ENCODE data around the gene MPEG1. TPM values are rescaled to one million over a fixed set of nuclear protein-coding genes. Genes with fewer than 3 reads are reported as not detected.

The MPEG1 gene
- total RNA-seq, 1 experiment from 2014 or later = 0.08 TPM

GRCh38 chr11:59180907-59181306 lies 31.8 kb downstream of the MPEG1 start:
- in situ Hi-C loops (cut with HindIII; ENCODE audit: low pct_unique_long_range_greater_than_20kb, low sequenced_read_pairs) = no loop called here

GRCh38 chr11:59180168-59180776 lies 32.5 kb downstream of the MPEG1 start:
- ChIA-PET POLR2A (no interaction called here), CTCF (interaction anchor here (0.7 kb wide), 1 partner anchor 16 kb away, joined by 5 read pairs; no protein-coding TSS in a partner anchor)

More at GRCh38 chr11:59180907-59181306, 31.8 kb downstream of the MPEG1 start:
- Histone ChIP-seq H3K9me3 (ENCODE audit: control insufficient read depth, insufficient read depth, low read depth, low read length) (no peaks in the 10 kb centered on the region), H3K4me3 (ENCODE audit: low read depth in 2 of 2, low read length in 2 of 2) (no peak overlapping the region), H3K36me3 (ENCODE audit: control insufficient read depth, insufficient read depth, low read length) (no peaks in the 10 kb centered on the region), H3K27me3 (ENCODE audit: control insufficient read depth, insufficient read depth, low read length) (peaks cover 4% of the 10 kb centered on the region), H3K4me1 (ENCODE audit: control insufficient read depth, insufficient read depth, low read length) (no peaks in the 10 kb centered on the region), H3K27ac (ENCODE audit: low read length) (no peak overlapping the region)
- POLR2A ChIA-PET = no interaction called here
- CTCF ChIA-PET = no interaction called here
- DNase-seq (ENCODE audit: low read depth, low spot score) (no peak), ATAC-seq (no peak)
- BruUV-seq (replicated peaks) = no TSS peak
- intact Hi-C loops (cut with micrococcal nuclease; ENCODE audit: unreplicated experiment) = no loop called here
- TF ChIP-seq POLR2AphosphoS5 (IDR thresholded peaks at IDR 0.05; ENCODE audit: low read depth, low read length) = no peak
- TF ChIP-seq, protein P1, sequence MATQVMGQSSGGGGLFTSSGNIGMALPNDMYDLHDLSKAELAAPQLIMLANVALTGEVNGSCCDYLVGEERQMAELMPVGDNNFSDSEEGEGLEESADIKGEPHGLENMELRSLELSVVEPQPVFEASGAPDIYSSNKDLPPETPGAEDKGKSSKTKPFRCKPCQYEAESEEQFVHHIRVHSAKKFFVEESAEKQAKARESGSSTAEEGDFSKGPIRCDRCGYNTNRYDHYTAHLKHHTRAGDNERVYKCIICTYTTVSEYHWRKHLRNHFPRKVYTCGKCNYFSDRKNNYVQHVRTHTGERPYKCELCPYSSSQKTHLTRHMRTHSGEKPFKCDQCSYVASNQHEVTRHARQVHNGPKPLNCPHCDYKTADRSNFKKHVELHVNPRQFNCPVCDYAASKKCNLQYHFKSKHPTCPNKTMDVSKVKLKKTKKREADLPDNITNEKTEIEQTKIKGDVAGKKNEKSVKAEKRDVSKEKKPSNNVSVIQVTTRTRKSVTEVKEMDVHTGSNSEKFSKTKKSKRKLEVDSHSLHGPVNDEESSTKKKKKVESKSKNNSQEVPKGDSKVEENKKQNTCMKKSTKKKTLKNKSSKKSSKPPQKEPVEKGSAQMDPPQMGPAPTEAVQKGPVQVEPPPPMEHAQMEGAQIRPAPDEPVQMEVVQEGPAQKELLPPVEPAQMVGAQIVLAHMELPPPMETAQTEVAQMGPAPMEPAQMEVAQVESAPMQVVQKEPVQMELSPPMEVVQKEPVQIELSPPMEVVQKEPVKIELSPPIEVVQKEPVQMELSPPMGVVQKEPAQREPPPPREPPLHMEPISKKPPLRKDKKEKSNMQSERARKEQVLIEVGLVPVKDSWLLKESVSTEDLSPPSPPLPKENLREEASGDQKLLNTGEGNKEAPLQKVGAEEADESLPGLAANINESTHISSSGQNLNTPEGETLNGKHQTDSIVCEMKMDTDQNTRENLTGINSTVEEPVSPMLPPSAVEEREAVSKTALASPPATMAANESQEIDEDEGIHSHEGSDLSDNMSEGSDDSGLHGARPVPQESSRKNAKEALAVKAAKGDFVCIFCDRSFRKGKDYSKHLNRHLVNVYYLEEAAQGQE (IDR thresholded peaks at IDR 0.05; ENCODE audit: insufficient read depth in 1 of 2, low read depth in 2 of 2, low read length in 1 of 2) = no peak
- TF ChIP-seq TCF7L2 (IDR thresholded peaks at IDR 0.05; ENCODE audit: low read depth, low read length) = no peak
- no peak for TF ChIP-seq CTCF (IDR thresholded peaks at IDR 0.05)
- TF ChIP-seq SIN3A (IDR thresholded peaks at IDR 0.05; ENCODE audit: borderline replicate concordance, insufficient read depth, low read depth, low read length) = no peak

More at GRCh38 chr11:59180168-59180776, 32.5 kb downstream of the MPEG1 start:
- in situ Hi-C loops (cut with HindIII; ENCODE audit: low pct_unique_long_range_greater_than_20kb, low sequenced_read_pairs) (no loop called here), intact Hi-C loops (cut with micrococcal nuclease; ENCODE audit: unreplicated experiment) (no loop called here)
- Histone ChIP-seq H3K9me3 (ENCODE audit: control insufficient read depth, insufficient read depth, low read depth, low read length) (no peaks in the 10 kb centered on the region), H3K36me3 (ENCODE audit: control insufficient read depth, insufficient read depth, low read length) (no peaks in the 10 kb centered on the region), H3K27me3 (ENCODE audit: control insufficient read depth, insufficient read depth, low read length) (peaks cover 4% of the 10 kb centered on the region), H3K27ac (ENCODE audit: low read length) (no peak overlapping the region), H3K4me1 (ENCODE audit: control insufficient read depth, insufficient read depth, low read length) (no peaks in the 10 kb centered on the region), H3K4me3 (ENCODE audit: low read depth in 2 of 2, low read length in 2 of 2) (no peak overlapping the region)
- ATAC-seq (no peak), DNase-seq (ENCODE audit: low read depth, low spot score) (no peak)
- BruUV-seq (replicated peaks) = no TSS peak
- no peak for TF ChIP-seq POLR2AphosphoS5 (IDR thresholded peaks at IDR 0.05; ENCODE audit: low read depth, low read length)
- TF ChIP-seq, protein P1 (IDR thresholded peaks at IDR 0.05; ENCODE audit: insufficient read depth in 1 of 2, low read depth in 2 of 2, low read length in 1 of 2) = no peak
- no peak for TF ChIP-seq SIN3A (IDR thresholded peaks at IDR 0.05; ENCODE audit: borderline replicate concordance, insufficient read depth, low read depth, low read length)
- no peak for TF ChIP-seq TCF7L2 (IDR thresholded peaks at IDR 0.05; ENCODE audit: low read depth, low read length)
- no peak for TF ChIP-seq CTCF (IDR thresholded peaks at IDR 0.05)

Data from Panc1 (cell line).